Measurements from ENCODE around the gene GRAMD4.

Gene GRAMD4

DNA sequence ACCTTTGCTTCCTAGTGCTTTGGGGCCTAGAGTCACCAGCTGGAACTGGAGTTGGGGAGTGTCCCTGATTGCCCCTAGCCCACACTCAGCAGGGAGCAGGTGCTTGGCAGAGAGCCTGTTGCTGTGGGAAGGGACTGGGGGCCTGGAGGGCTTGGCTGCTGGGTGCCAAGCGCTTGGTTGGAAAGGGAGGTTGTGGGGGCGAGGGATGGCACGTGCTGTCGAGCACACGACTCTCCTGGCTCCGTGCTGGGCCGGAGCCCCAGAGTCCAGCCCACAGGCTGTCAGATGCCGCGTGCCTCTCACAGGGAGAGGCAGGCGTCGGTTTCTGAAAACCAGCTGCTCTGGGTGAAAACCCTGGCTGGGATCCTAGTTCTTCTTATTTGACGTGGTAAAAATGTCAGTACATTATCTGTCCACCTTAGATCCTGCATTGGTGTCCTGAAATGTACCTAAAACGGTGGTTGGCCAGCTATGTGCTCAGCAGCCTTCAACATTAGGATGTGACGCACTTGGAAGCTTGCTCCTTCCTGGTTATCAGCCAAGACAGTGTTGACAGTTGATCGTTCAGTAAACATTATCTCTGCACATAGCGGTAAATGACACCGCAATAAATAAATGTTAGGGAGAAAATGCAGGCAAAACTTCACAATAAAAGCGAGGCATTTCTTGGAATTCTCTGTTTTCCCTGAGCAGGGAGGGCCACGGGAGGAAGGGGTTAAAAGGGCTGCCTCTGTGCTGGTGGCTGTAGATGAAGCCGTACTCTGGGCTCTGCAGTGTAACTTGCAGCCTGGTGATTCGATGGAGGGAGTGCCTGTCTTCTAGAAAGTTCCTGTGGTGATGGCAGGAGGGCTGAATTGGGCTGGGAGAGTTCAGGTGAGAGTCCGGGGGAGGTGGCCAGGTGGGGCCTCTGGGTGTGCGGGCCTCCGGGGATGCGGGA is 29.2 kb downstream of the GRAMD4 start:
- no peak overlapping the region for H3K4me2 ChIP-seq (ENCODE audit: low read length)
- no peak overlapping the region for H3K27ac ChIP-seq (ENCODE audit: low read depth, low read length, poor library complexity, severe bottlenecking)
- TF ChIP-seq, protein P1, sequence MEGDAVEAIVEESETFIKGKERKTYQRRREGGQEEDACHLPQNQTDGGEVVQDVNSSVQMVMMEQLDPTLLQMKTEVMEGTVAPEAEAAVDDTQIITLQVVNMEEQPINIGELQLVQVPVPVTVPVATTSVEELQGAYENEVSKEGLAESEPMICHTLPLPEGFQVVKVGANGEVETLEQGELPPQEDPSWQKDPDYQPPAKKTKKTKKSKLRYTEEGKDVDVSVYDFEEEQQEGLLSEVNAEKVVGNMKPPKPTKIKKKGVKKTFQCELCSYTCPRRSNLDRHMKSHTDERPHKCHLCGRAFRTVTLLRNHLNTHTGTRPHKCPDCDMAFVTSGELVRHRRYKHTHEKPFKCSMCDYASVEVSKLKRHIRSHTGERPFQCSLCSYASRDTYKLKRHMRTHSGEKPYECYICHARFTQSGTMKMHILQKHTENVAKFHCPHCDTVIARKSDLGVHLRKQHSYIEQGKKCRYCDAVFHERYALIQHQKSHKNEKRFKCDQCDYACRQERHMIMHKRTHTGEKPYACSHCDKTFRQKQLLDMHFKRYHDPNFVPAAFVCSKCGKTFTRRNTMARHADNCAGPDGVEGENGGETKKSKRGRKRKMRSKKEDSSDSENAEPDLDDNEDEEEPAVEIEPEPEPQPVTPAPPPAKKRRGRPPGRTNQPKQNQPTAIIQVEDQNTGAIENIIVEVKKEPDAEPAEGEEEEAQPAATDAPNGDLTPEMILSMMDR (IDR thresholded peaks at IDR 0.05; ENCODE audit: low read length) = no peak
- TF ChIP-seq EZH2 (IDR thresholded peaks at IDR 0.05; ENCODE audit: borderline replicate concordance, low read length) = no peak
- H2AFZ ChIP-seq (ENCODE audit: low read length) = no peak overlapping the region
- no peaks in the 10 kb centered on the region for H3K79me2 ChIP-seq (ENCODE audit: insufficient read depth, low read length)
- no peaks in the 10 kb centered on the region for H3F3A ChIP-seq (ENCODE audit: insufficient read depth, low read length)
- no peaks in the 10 kb centered on the region for H4K20me1 ChIP-seq (ENCODE audit: insufficient read depth, low read length)
- H3K9me3 ChIP-seq (ENCODE audit: low read length) = no peaks in the 10 kb centered on the region
- H3K9ac ChIP-seq (ENCODE audit: low read length) = no peak overlapping the region
- peaks cover 8% of the 10 kb centered on the region for H3K4me1 ChIP-seq (ENCODE audit: insufficient read depth, low read length, severe bottlenecking)
- H3K36me3 ChIP-seq (ENCODE audit: insufficient read depth, low read length) = no peaks in the 10 kb centered on the region
- no peaks in the 10 kb centered on the region for H3K9me2 ChIP-seq (ENCODE audit: low read depth, low read length)
- no peak overlapping the region for H3K4me3 ChIP-seq (ENCODE audit: low read depth, low read length, poor library complexity, severe bottlenecking)
- H3K27me3 ChIP-seq (ENCODE audit: insufficient read depth, low read length) = no peaks in the 10 kb centered on the region

DNA sequence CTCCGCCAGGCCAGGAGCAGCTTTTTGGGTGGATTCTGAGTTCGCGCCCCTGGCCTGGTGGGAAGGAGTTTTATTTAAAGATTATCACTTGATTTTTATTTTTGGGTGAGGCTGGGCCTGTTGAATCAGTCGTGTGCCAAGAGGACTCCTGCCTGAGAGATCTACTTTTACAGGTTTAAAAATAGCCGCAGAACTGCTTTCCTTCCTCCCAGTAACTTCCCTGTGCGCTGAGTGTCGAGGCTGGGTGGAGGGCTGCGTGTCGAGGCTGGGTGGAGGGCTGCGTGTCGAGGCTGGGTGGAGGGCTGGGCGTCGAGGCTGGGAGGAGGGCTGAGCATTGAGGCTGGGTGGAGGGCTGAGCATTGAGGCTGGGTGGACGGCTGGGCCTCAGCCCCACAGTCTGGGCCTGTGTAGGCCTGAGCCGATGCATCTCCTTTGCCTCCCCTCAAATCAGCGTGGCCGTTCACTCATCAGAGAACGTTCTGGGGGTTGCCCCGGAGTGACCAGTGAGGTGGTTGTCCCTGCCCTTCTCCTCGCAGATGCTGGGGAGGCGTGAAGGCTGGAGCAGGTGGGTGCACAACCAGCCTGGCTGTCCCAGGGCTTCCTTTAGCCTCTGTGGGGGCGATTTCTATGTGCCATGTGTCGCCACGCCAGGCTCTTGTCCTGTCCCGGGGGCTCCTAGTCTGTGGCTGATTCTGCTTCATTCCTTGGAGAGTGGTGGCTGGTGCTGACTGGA is 30.1 kb downstream of the GRAMD4 start:
- no peaks in the 10 kb centered on the region for H3K79me2 ChIP-seq (ENCODE audit: insufficient read depth, low read length)

DNA sequence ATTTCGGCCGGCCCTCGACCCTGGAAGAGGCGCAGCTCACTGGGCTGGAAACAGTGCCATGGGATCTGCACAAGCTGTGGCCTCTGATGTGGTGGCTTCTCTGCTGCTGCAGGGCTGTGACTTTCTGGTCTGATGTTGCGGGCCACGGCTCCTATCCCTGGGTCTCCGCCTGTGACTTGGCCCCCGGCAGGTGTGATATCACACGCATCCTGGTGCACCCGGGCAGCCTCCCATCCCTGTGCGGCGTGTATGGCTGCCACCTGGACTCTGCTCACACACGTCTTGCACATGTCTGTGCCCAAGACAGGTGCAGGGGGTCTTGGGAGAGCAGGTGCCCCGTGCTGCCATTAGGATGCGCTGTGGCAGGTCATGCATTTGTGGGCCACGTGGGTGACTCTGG is 31.1 kb downstream of the GRAMD4 start:
- no peaks in the 10 kb centered on the region for H4K20me1 ChIP-seq (ENCODE audit: insufficient read depth, low read length)
- H3K27ac ChIP-seq (ENCODE audit: low read depth, low read length, poor library complexity, severe bottlenecking) = no peak overlapping the region
- no peaks in the 10 kb centered on the region for H3K9me2 ChIP-seq (ENCODE audit: low read depth, low read length)
- H3K79me2 ChIP-seq (ENCODE audit: insufficient read depth, low read length) = no peaks in the 10 kb centered on the region
- no peaks in the 10 kb centered on the region for H3K27me3 ChIP-seq (ENCODE audit: insufficient read depth, low read length)
- H3K9ac ChIP-seq (ENCODE audit: low read length) = no peak overlapping the region
- TF ChIP-seq, protein P1 (IDR thresholded peaks at IDR 0.05; ENCODE audit: low read length) = no peak
- TF ChIP-seq EZH2 (IDR thresholded peaks at IDR 0.05; ENCODE audit: borderline replicate concordance, low read length) = no peak
- peaks cover 8% of the 10 kb centered on the region for H3K4me1 ChIP-seq (ENCODE audit: insufficient read depth, low read length, severe bottlenecking)
- no peaks in the 10 kb centered on the region for H3K36me3 ChIP-seq (ENCODE audit: insufficient read depth, low read length)
- no peak overlapping the region for H2AFZ ChIP-seq (ENCODE audit: low read length)
- no peaks in the 10 kb centered on the region for H3K9me3 ChIP-seq (ENCODE audit: low read length)
- H3K4me3 ChIP-seq (ENCODE audit: low read depth, low read length, poor library complexity, severe bottlenecking) = no peak overlapping the region
- no peaks in the 10 kb centered on the region for H3F3A ChIP-seq (ENCODE audit: insufficient read depth, low read length)
- no peak overlapping the region for H3K4me2 ChIP-seq (ENCODE audit: low read length)

More for the DNA sequence above, 30.1 kb downstream of the GRAMD4 start:
- no peaks in the 10 kb centered on the region for H3K9me3 ChIP-seq (ENCODE audit: low read length)
- peaks cover 8% of the 10 kb centered on the region for H3K4me1 ChIP-seq (ENCODE audit: insufficient read depth, low read length, severe bottlenecking)
- no peak overlapping the region for H3K4me2 ChIP-seq (ENCODE audit: low read length)
- H3K9ac ChIP-seq (ENCODE audit: low read length) = no peak overlapping the region
- no peak overlapping the region for H3K4me3 ChIP-seq (ENCODE audit: low read depth, low read length, poor library complexity, severe bottlenecking)
- TF ChIP-seq, protein P1 (IDR thresholded peaks at IDR 0.05; ENCODE audit: low read length) = no peak
- TF ChIP-seq EZH2 (IDR thresholded peaks at IDR 0.05; ENCODE audit: borderline replicate concordance, low read length) = no peak
- H3K36me3 ChIP-seq (ENCODE audit: insufficient read depth, low read length) = no peaks in the 10 kb centered on the region
- no peaks in the 10 kb centered on the region for H3K9me2 ChIP-seq (ENCODE audit: low read depth, low read length)
- no peak overlapping the region for H2AFZ ChIP-seq (ENCODE audit: low read length)
- H4K20me1 ChIP-seq (ENCODE audit: insufficient read depth, low read length) = no peaks in the 10 kb centered on the region
- H3K27ac ChIP-seq (ENCODE audit: low read depth, low read length, poor library complexity, severe bottlenecking) = no peak overlapping the region
- no peaks in the 10 kb centered on the region for H3K27me3 ChIP-seq (ENCODE audit: insufficient read depth, low read length)
- no peaks in the 10 kb centered on the region for H3F3A ChIP-seq (ENCODE audit: insufficient read depth, low read length)

Data from OCI-LY1 (cell line).